ENCODE results near the gene ATP11B.

DNA sequence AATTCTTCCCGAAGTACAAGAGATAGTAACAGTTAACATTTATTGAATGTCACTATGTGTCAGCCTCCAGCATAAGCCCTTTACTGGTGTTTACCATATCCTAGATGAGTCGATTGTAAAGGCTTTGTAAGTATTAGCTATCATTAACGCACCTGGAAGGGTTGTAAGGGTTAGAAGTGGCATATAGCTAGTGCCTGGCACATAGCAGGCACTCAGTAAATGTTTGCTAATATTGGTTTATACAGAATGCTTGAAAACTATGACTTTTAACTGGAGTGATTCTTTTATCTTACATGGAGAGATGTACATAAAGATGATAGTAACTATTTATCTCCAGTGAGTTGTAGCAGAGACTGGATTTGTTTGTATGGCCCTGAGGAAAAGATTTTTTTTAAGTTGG is 46.3 kb upstream of the ATP11B start:
- TF ChIP-seq, protein P1, sequence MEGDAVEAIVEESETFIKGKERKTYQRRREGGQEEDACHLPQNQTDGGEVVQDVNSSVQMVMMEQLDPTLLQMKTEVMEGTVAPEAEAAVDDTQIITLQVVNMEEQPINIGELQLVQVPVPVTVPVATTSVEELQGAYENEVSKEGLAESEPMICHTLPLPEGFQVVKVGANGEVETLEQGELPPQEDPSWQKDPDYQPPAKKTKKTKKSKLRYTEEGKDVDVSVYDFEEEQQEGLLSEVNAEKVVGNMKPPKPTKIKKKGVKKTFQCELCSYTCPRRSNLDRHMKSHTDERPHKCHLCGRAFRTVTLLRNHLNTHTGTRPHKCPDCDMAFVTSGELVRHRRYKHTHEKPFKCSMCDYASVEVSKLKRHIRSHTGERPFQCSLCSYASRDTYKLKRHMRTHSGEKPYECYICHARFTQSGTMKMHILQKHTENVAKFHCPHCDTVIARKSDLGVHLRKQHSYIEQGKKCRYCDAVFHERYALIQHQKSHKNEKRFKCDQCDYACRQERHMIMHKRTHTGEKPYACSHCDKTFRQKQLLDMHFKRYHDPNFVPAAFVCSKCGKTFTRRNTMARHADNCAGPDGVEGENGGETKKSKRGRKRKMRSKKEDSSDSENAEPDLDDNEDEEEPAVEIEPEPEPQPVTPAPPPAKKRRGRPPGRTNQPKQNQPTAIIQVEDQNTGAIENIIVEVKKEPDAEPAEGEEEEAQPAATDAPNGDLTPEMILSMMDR (conservative IDR thresholded peaks at IDR 0.05; ENCODE audit: low read depth, low read length), result no peak
- no peak for TF ChIP-seq EZH2 (IDR thresholded peaks at IDR 0.05; ENCODE audit: borderline replicate concordance, low read depth, low read length, poor library complexity, severe bottlenecking)

Data from A673 (cell line).